HFF-Myc (cell line): ENCODE data around the gene LEF1.

Experiments used
- DNase-seq: peaks from one replicate; pipeline ENCODE4 v3.0.0-alpha.2; 2011; ENCODE audit warnings: low read depth; ENCODE audit errors: extremely low read depth
- H3K4me3 ChIP-seq: replicated peaks from 2 replicates; pipeline ENCODE4 v1.5.1; 2011; ENCODE audit warnings: low read depth, mild to moderate bottlenecking, control low read depth, low read length
- CTCF ChIP-seq: IDR thresholded peaks from 2 replicates; pipeline ENCODE4 v1.5.1; 2012; ENCODE audit warnings: mild to moderate bottlenecking, low read depth, low read length, control low read depth; ENCODE audit errors: missing control alignments

LEF1 gene

GRCh38 chr4:108142870-108143269, 25.9 kb downstream of the LEF1 start:
- no peak for DNase-seq
- H3K4me3 ChIP-seq: no peak overlapping the region
- no peak for TF ChIP-seq CTCF

GRCh38 chr4:108141213-108141950, 27.4 kb downstream of the LEF1 start:
- H3K4me3 ChIP-seq: no peak overlapping the region
- TF ChIP-seq CTCF: no peak
- DNase-seq: no peak

- no peak overlapping the region for H3K4me3 ChIP-seq
- DNase-seq: no peak
- no peak for TF ChIP-seq CTCF
Observed at GRCh38 chr4:108140328-108140727, 28.4 kb downstream of the LEF1 start.

GRCh38 chr4:108139089-108139488, 29.6 kb downstream of the LEF1 start:
- TF ChIP-seq CTCF: no peak
- no peak for DNase-seq
- H3K4me3 ChIP-seq: no peak overlapping the region

GRCh38 chr4:108135549-108136209, 33.1 kb downstream of the LEF1 start:
- H3K4me3 ChIP-seq: no peak overlapping the region

GRCh38 chr4:108130955-108131354, 37.8 kb downstream of the LEF1 start:
- no peak for DNase-seq
- H3K4me3 ChIP-seq: no peak overlapping the region
- TF ChIP-seq CTCF: peak; percentile 31

More at GRCh38 chr4:108135549-108136209, 33.1 kb downstream of the LEF1 start:
- DNase-seq: no peak
- TF ChIP-seq CTCF: no peak
